ENCODE measurements around the gene INSL4.

The INSL4 gene

GRCh38 chr9:5231212-5231611, at the start of gene INSL4:
INSL4 (plus strand) TSS chr9:5231419; CDS start chr9:5231524, 105 bp downstream.
- no peak for DNase-seq

- no peak for DNase-seq
These were observed 46.4 kb upstream of the INSL4 start for GRCh38 chr9:5184776-5185175.

- no peak for DNase-seq
These were observed 45.9 kb upstream of the INSL4 start, which contains the start of gene INSL6 for GRCh38 chr9:5185220-5185840. INSL6 (minus strand) TSS chr9:5185639; CDS start chr9:5185602, 37 bp downstream.

- DNase-seq, result peak; percentile 56
These were observed 44.6 kb upstream of the INSL4 start for GRCh38 chr9:5186416-5187169.

GRCh38 chr9:5188060-5188984, 42.9 kb upstream of the INSL4 start:
- no peak for DNase-seq

DNA sequence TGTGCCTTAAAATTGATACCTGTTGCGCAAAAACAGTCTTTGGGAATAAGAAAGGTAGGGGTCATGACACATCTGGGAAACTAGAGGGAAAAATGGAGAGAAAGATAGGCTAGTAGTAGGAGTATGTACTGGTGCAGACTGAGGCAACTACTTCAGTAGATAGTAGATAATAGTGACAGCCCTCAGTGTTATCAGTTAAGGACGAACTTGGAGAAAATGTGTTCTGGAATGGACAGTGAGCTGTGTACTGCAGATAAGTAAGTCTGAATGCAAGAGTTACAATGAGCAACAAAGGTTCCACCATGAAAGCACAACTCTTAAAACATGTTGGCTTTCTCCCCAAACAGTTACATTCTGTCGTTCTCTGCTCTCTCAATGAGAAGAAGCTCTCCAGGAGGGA, 39.2 kb upstream of the INSL4 start:
- no peak for DNase-seq

- no peak for DNase-seq
These were observed 37.9 kb upstream of the INSL4 start for GRCh38 chr9:5193345-5193744.

DNA sequence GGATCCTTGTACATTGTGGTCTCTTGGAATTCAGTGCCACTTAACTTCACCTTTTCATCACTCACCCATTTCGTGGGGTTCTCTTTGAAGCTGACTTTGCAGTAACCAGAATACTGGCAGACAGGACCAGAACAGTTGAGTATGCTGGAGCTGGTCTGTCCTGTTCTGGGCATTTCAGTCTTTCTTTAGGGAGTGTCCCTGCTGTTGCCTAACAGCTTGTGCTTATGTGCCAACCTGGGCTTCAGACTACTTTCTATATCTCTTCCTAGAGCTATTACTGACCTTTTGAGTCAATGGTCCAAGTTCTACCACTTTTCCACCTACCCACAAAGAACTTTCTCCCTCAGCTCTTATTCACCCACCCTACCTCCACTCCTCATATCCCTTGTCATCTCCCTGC, 35.8 kb upstream of the INSL4 start:
- DNase-seq, result no peak

GRCh38 chr9:5205071-5205470, 26.1 kb upstream of the INSL4 start:
- DNase-seq, result no peak

DNA sequence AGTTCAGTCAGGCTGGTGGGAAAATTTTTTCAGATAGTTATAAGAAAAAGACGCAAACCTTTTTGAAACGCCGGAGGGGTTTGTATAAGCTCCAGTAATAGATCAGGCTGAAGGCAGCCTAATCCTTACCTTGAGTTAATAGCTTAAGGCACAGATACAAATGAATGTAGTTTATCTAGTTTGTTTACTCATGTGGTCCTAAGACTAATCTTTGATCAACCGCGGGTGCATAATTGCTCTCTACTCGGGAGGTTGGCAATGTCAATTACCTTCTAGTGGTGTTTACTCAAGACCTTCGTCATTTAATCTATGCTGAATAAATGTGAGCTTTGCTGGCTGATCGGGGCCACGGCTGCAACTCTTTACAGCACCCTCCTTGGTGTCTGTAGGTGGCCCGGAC, 665 bp upstream of the INSL4 start:
- no peak for DNase-seq

GRCh38 chr9:5263351-5264218, 32.4 kb downstream of the INSL4 start:
- DNase-seq, result no peak

DNA sequence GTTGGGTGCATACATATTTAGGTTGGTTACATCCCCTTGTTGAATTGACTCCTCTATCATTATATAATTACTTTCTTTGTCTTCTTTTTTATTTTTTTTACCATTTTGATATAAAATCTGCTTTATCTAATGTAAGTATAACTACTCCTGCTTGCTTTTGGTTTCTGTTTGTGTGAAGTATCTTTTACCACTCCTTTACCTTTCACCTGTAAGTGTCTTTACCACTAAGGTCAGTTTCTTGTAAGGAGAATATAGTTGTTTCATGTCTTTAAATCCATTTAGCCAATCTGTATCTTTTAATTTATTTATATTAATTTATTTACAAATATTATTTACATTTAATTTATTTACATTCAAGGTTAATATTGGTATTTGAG, 33.0 kb downstream of the INSL4 start:
- no peak for DNase-seq

GRCh38 chr9:5265939-5266338, 34.7 kb downstream of the INSL4 start:
- no peak for DNase-seq

- peak; percentile 87 for DNase-seq
These were observed 38.1 kb downstream of the INSL4 start for GRCh38 chr9:5269249-5269715.

- no peak for DNase-seq
These were observed 43.6 kb downstream of the INSL4 start for GRCh38 chr9:5274770-5275169.

DNA sequence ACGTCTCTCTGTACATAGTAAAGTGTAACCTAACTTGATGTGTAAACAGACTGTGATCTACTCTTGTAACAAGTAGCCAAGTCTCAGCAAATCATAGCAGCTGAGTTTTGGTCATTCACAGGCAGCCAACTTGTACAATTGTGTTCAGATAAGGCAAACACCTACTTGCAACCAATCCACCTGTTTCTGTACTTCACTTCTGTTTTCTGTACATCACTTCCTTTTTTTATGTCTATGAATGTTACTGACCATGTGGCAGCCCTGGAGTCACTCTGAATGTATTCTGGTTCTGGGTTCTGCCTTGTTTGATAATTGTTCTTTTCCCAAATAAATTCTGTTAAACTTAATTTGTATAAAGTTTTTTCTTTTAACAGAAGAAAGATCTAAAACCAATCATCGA, 47.3 kb downstream of the INSL4 start:
- no peak for DNase-seq

Data from fibroblast of skin of right biceps (primary cell).